ENCODE data around the gene SH3GL3.

Gene SH3GL3, protein sequence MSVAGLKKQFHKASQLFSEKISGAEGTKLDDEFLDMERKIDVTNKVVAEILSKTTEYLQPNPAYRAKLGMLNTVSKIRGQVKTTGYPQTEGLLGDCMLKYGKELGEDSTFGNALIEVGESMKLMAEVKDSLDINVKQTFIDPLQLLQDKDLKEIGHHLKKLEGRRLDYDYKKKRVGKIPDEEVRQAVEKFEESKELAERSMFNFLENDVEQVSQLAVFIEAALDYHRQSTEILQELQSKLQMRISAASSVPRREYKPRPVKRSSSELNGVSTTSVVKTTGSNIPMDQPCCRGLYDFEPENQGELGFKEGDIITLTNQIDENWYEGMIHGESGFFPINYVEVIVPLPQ

DNA sequence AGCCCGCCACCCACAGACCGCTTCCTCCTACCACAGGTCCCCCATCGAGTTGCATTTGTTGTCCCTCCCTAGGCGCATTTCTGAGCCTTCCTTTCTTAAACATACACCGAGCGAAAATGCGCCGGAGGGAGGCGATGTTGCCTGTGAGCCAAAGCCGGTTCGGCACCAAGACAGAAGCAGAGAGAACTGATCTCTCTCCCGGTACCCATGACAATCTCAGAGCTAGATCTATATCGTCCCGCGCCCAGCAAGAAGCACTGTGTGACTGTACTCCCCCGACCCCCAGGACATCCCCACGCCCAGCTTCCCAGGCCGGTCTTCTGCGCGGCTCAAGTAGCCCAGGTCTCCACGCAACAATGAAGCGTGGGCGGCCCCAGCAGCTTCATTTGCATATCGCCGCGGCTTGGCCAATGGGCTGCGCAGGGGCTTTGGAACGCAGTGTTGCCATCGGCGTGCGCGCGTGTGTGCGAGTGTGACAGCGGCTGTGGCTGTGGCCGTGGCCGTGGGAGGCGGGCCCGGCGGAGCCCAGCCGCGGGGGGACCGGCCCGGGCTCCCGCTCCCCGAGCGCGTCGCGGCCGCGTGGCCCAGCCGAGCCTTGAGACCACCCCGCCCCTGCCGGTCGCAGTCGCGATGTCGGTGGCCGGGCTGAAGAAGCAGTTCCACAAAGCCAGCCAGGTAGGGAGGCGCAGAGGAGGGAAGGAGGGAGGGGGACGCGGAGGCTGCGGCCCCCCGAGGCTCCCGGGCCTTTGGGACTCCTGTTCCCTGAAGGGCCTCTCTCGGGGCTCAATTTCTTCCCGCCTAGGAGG lies at the start of gene SH3GL3:
SH3GL3 (plus strand) TSS at position 438 of the 806 bp plus-strand sequence; CDS start at position 631, 193 bp downstream.
- no peak for FAIRE-seq
- peak; percentile 32 for DNase-seq (ENCODE audit: insufficient read length, low spot score)
- TF ChIP-seq, protein P1, sequence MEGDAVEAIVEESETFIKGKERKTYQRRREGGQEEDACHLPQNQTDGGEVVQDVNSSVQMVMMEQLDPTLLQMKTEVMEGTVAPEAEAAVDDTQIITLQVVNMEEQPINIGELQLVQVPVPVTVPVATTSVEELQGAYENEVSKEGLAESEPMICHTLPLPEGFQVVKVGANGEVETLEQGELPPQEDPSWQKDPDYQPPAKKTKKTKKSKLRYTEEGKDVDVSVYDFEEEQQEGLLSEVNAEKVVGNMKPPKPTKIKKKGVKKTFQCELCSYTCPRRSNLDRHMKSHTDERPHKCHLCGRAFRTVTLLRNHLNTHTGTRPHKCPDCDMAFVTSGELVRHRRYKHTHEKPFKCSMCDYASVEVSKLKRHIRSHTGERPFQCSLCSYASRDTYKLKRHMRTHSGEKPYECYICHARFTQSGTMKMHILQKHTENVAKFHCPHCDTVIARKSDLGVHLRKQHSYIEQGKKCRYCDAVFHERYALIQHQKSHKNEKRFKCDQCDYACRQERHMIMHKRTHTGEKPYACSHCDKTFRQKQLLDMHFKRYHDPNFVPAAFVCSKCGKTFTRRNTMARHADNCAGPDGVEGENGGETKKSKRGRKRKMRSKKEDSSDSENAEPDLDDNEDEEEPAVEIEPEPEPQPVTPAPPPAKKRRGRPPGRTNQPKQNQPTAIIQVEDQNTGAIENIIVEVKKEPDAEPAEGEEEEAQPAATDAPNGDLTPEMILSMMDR (IDR thresholded peaks at IDR 0.05; ENCODE audit: insufficient read depth, missing control alignments): peak; percentile 53

DNA sequence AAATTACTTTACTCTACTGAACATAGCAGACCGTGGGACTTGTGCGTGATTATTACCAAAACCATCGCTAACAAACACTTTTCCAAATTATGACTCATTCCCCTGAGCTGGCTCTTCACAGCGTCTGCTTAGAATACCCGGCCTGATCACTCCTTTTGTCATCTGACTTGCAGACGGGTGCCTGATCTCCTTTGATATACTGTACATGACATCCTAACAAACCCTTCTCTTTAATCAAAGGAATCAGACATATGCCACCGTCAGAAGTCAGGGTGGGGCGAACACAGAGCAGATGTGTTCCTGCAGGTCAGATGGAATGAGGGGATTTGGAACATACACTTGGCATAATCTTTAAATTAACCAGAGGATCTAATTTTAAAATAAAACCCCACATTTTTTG lies 48.5 kb upstream of the SH3GL3 start:
- DNase-seq (ENCODE audit: insufficient read length, low spot score) (peak; percentile 36), FAIRE-seq (no peak)
- TF ChIP-seq, protein P1 (IDR thresholded peaks at IDR 0.05; ENCODE audit: insufficient read depth, missing control alignments): no peak

DNA sequence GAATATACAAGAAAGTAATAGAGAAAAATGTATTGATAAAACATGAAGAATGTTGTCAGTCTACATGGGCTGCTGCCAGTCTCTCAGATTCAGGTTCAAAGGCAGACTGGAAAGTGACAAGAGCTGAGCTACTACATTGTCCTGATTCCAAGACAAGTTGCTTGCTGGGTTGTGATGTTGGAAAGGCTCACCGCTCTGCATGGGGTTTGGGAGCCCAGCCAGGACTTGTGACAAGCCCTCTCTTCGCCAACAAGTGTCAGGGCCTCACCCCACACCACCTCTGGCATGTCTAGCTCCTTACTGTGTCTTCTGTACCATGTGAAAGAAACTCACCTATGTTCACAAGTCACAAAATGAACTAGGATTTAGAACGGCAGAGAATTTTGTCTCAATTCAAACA lies 43.0 kb upstream of the SH3GL3 start:
- DNase-seq (ENCODE audit: insufficient read length, low spot score) (no peak), FAIRE-seq (no peak)
- TF ChIP-seq, protein P1 (IDR thresholded peaks at IDR 0.05; ENCODE audit: insufficient read depth, missing control alignments): no peak

DNA sequence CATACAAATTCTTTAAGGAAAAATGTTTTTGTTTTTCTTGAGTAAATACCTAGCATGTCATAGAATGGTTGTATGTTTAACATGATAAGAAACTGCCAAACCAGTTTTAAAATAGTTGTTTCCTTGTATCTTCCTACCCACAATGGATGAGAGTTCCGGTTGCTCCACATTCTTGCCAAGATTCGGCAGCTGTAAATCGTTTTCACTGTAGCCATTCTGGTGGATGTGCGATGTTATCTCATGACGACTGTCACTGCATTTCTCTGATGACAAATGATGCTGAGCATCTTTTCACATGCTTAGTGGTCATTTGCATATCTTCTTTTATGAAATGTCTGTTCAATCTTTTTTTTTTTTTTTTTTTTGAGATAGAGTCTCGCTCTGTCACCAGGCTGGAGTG lies 36.6 kb upstream of the SH3GL3 start:
- TF ChIP-seq, protein P1 (IDR thresholded peaks at IDR 0.05; ENCODE audit: insufficient read depth, missing control alignments): no peak
- FAIRE-seq (no peak), DNase-seq (ENCODE audit: insufficient read length, low spot score) (no peak)

DNA sequence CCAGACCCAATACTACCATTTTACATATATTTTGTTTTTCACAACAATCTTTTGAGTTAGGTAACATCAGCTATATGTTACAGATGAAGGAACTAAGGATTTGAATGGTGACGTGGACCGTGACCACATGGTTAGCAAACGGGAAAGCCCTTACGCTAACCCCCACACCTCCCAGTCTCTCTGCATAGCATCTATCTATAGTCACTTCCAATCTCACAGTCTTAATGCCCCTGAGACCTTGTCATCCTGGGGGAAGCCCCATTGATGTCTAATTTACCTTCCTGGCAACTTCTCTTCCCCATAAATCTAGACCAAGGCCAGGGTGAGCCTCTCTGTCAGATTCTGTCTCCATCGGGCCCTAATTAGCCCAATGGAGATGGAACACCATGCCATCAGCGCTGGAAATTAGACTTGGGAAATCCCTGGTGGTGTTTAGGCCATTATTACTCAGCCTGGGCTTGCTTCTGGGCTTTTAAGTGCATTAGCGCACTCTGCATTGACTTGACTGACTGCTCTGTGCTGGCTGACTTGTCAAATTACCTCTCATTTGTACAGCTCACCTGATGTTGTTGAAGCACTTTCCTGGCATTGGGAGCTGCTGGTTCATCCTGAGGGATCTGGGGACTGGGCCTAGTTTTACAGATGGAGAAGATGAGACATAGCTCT lies 34.0 kb upstream of the SH3GL3 start:
- TF ChIP-seq, protein P1 (IDR thresholded peaks at IDR 0.05; ENCODE audit: insufficient read depth, missing control alignments): no peak
- DNase-seq (ENCODE audit: insufficient read length, low spot score) (no peak), FAIRE-seq (no peak)

DNA sequence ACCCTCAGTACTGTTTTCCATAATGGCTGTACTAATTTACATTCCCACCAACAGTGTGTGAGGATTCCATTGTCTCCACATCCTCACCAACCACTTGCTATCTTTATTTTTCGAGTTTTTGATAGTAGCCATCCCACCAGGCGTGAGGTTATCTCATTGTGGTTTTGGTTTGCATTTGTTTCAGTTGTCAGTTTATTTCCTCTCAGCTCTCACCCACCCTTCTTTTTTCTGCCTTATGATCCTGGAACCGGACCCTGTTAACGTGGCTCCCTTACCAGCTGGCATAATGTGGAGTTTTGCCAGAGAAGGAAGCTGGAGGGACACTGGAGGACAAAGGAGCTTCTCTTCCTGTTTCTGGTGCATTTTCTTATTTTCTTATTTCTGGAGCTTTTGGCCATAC lies 25.1 kb upstream of the SH3GL3 start:
- FAIRE-seq (no peak), DNase-seq (ENCODE audit: insufficient read length, low spot score) (no peak)
- TF ChIP-seq, protein P1 (IDR thresholded peaks at IDR 0.05; ENCODE audit: insufficient read depth, missing control alignments): no peak
